Activated CD4-positive, alpha-beta T cell treated with anti-CD3 and anti-CD28 coated beads, Interleukin-2, amount 10 ng/mL, durations not matched to agents 7 days and 5 days (primary cell): ENCODE measurements around the gene ABCF1. TPM values are rescaled to one million over a fixed set of nuclear protein-coding genes. Genes with fewer than 3 reads are reported as not detected.

Experiments
- microRNA-seq: library from miRNA; unstranded; fragments of <30 nt; microRNA quantifications from one replicate; pipeline ENCODE4 v1.2.0, GENCODE V29; 2021; ENCODE audit warnings: borderline microRNAs expressed, borderline replicate concordance
- total RNA-seq, 2 experiments: library from RNA; stranded (reverse); gene quantifications; one replicate each; pipeline ENCODE4 v1.2.3, GENCODE V29; 2021

The ABCF1 gene
- total RNA-seq, 2 experiments from 2014 or later: 72.2 to 78.0 TPM

Small RNA genes within 50 kb of the gene (microRNA-seq; reads per million reads assigned to microRNA genes)
- 61.3 reads per million, percentile 66 among the genes with 10 or more reads in this experiment for gene MIR877

Other genes starting within 250 kb of the ABCF1 start
- gene TRIM39, start 244.5 kb upstream of the ABCF1 start, total RNA-seq: 10 to 100 TPM; 13.0 to 15.4 TPM
- gene RPP21, start 226.3 kb upstream of the ABCF1 start, total RNA-seq: 10 to 100 TPM; 37.5 to 42.7 TPM
- 100 to 1,000 TPM; 706 to 753 TPM for gene HLA-E, start 81.9 kb upstream of the ABCF1 start, total RNA-seq
- gene GNL1, start 15.0 kb upstream of the ABCF1 start, total RNA-seq: 10 to 100 TPM; 51.5 to 59.9 TPM
- 10 to 100 TPM; 16.0 to 22.2 TPM for gene PRR3, start 14.1 kb upstream of the ABCF1 start, total RNA-seq
- 100 to 1,000 TPM in 1 of 2 experiments, 10 to 100 TPM in 1; 99.1 to 117 TPM for gene PPP1R10, start 45.8 kb downstream of the ABCF1 start, total RNA-seq
- gene MRPS18B, start 46.4 kb downstream of the ABCF1 start, total RNA-seq: 10 to 100 TPM; 41.4 to 44.4 TPM
- gene ATAT1, start 55.4 kb downstream of the ABCF1 start, total RNA-seq: 1 to 10 TPM; 8.3 to 9.7 TPM
- gene C6orf136, start 75.7 kb downstream of the ABCF1 start, total RNA-seq: 10 to 100 TPM; 23.2 to 23.9 TPM
- gene DHX16, start 101.6 kb downstream of the ABCF1 start, total RNA-seq: 10 to 100 TPM; 40.4 to 40.7 TPM
- 100 to 1,000 TPM; 243 to 272 TPM for gene PPP1R18, start 115.2 kb downstream of the ABCF1 start, total RNA-seq
- gene NRM, start 119.5 kb downstream of the ABCF1 start, total RNA-seq: 10 to 100 TPM; 43.1 to 58.8 TPM
- gene MDC1, start 145.8 kb downstream of the ABCF1 start, total RNA-seq: 10 to 100 TPM; 46.8 to 53.2 TPM
- gene TUBB, start 148.9 kb downstream of the ABCF1 start, total RNA-seq: 1,000 to 10,000 TPM; 1,494 to 1,661 TPM
- 100 to 1,000 TPM; 199 to 213 TPM for gene FLOT1, start 171.2 kb downstream of the ABCF1 start, total RNA-seq
- gene IER3, start 173.1 kb downstream of the ABCF1 start, total RNA-seq: 10 to 100 TPM; 30.5 to 34.9 TPM